Left hindlimb (tissue), 1 donor: ENCODE data around the gene ATG10.
"Not testable (repeated sequence)": the region's sequence is repeated elsewhere in the genome, so short reads cannot be mapped to it uniquely, and the experiment has no call there.

Experiments
- DNase-seq: peaks from one replicate; pipeline ENCODE4 v3.0.0-alpha.2; 2018

ATG10 gene

GRCh38 chr5:82244854-82245635 lies 273.2 kb downstream of the ATG10 start:
- no peak for DNase-seq

GRCh38 chr5:82246960-82247574 lies 275.2 kb downstream of the ATG10 start:
- DNase-seq = no peak

- DNase-seq = no peak
Observed at GRCh38 chr5:82252744-82253143, 280.9 kb downstream of the ATG10 start.

- no peak for DNase-seq
Observed at GRCh38 chr5:82255844-82256243, 284.0 kb downstream of the ATG10 start.

GRCh38 chr5:82257247-82257646 lies 285.4 kb downstream of the ATG10 start:
- no peak for DNase-seq

GRCh38 chr5:82257729-82258128 lies 285.9 kb downstream of the ATG10 start:
- DNase-seq = no peak

GRCh38 chr5:82259172-82259800 lies 287.5 kb downstream of the ATG10 start:
- no peak for DNase-seq

GRCh38 chr5:82265047-82265446 lies 293.2 kb downstream of the ATG10 start:
- no peak for DNase-seq

- DNase-seq = not testable (repeated sequence)
Observed at GRCh38 chr5:82267297-82267933, 295.6 kb downstream of the ATG10 start.

- not testable (repeated sequence) for DNase-seq
Observed at GRCh38 chr5:82269363-82269762, 297.5 kb downstream of the ATG10 start.

- not testable (repeated sequence) for DNase-seq
Observed at GRCh38 chr5:82272571-82273356, 300.9 kb downstream of the ATG10 start.

- DNase-seq = not testable (repeated sequence)
Observed at GRCh38 chr5:82273426-82273825, 301.6 kb downstream of the ATG10 start.

GRCh38 chr5:82274343-82275211 lies 302.8 kb downstream of the ATG10 start:
- no peak for DNase-seq

GRCh38 chr5:82275216-82275664 lies 303.4 kb downstream of the ATG10 start:
- no peak for DNase-seq

GRCh38 chr5:82276800-82277612 lies 305.2 kb downstream of the ATG10 start:
- no peak for DNase-seq

GRCh38 chr5:82277613-82277986 lies 305.8 kb downstream of the ATG10 start:
- no peak for DNase-seq

- DNase-seq = peak; percentile 92
Observed at GRCh38 chr5:82277987-82278710, 306.3 kb downstream of the ATG10 start, which contains the start of gene RPS23. Gene RPS23, minus strand, starts transcription at chr5:82278354. Its CDS starts 31 bp downstream, at chr5:82278323.

- DNase-seq = no peak
Observed at GRCh38 chr5:82278711-82279370, 307.0 kb downstream of the ATG10 start.

GRCh38 chr5:82283893-82284292 lies 312.1 kb downstream of the ATG10 start:
- no peak for DNase-seq
